Kasumi-1 (cell line): Measurements from ENCODE around the gene DLL4.

Experiments used
- DNase-seq, 2 experiments: peaks; one replicate each; lab custom pipeline; 2025; lab: John Stamatoyannopoulos, UW

DLL4 gene

DNA sequence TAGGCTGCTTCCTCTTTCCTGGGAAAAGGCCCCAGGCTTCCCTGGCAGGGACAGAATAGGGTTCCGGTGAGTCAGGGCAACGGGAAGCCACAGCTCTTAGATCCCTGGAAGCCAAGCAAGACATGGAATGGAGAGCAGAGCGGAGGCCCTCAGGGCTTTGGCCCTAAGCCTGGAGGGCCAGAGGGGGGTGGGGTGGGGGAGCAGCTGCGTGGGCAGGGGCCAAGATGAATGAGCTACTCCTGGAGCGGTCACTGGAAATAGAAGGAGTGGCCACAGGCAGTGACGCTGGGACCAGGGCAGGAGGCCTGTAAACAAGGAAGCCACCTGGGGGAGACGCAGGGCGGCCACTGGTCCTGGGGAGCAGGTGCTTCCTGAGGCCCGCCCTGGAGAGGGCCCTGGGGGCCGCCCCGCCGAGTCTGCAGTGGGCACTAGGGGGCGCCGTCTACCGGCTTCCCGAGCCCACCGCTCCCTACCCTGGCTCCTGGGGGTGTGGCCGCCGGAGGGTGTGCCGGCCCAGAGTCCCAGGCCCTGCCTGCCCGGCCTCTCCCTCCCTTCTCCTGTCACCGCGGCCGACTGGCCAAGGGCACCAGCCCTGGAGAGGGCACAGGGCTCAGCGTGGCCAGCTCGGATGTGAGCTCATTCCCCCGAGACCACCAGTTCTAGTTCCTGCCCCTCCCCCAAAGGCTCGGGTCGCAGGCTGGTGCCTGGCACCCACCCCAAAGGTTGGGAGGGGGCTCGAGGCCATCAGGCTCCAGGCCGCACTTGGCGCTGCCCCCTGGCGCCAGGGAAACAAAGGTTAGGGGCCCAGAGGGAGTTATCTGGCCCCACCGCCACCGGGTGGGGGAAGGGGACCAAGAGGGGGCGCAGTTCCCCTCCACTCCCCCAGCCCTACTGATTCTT is 22.8 kb upstream of the DLL4 start:
- DNase-seq: peak; percentile 73 to 81

DNA sequence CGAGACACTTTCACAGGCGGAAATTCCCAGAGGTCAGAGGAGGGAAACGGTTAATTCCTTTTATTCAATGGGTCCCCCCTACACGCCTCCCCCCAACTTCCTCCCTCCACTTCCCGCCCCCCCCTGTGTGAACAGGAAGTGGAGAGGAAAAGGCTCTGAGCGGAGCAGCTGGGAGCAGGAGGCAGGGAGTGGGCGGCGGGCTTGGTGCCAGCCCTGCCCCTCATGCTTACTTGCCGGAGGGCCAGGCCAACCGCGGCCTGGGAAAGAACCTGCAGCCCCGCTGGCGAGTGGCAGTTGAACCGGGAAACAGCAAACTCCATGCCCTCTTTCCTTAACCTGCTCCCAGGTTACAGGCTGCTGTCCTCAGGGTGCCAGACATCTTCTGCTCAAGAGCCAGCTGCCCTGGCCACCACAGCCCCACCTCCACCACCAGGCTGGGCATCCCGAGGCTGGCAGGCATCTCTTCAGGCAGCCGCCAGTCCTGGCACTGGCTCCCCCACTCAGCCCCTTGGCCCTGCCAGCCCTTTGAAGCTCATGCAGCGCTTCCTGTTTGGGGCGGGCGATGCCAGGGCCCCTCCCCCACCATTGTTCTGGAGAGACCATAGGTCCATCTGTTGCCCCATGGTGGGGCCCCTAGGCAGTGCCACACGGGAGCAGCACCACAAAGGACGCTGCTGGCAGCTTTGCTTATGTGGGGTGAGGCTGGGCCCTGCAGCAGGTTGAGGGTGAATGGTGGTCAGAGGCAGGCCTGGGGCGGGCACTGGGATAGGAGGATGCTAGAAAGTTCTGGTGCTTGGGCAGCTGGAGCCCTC is 21.9 kb upstream of the DLL4 start:
- peak; percentile 38 to 51 for DNase-seq

DNA sequence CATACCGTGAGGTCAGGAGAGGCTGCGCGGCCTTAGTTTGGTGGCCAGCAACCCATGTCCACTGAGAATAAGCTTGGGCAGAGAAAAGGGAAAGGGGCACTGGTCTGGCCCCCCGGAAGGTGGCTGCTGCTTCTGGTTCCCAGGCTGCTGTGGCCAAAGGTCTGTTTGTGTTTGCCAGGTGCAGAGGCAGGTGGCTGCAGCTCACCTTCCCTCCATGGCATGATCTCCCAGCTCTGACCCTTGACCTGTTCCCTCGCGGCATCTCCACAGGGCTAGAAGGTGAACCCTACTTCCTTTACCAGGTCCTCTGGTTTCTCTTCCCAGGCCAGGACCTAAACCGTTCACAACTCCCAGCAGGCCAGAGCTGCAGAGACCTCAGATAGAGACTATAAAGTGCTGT is 21.0 kb upstream of the DLL4 start:
- DNase-seq: no peak

DNA sequence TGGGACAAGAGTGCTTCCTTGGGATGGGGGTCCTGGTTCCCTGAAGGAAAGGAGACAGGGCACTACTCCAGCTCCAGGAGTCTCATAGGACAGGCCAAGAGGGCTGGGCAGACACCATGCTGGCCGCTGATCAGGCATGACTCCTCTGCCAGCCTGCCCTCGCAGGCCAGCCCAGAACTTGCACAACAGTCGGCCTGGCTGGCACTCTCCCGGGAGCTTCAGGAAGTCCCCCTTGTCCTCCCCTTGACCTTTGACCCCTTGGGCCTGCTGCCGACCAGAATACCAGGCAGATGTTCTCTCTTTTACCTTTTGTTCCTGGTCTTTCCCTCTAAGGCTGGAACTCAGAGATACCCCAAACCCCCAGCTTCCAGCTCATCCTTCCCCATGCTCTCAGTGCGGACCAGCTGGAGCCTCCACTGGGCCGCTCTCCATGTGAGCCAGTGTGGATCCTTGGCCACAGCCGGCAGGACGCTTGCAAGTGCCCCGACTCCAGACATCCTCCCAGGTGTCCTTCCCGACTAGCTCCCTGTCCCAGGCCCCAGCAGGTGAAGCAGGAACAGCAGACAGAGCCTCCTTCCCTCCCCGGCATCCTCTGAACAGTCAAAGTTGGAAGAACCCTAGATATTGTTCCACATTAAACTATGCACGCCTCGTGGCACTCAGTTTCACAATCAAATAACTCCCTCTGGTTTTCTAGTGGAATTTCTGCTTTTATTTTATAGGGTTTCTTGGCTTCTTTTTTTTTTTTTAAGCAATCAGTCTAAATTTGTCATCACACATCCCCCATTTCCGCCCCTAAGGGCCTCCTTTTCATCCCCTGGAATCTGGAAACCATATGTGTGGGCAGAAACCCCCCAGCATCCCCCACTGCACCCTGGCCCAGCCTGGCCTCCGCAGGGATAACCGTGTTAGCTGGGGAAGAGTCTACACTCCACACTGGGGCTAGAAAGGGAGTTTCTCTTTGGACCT is 19.2 kb upstream of the DLL4 start:
- DNase-seq: peak in 1 of 2 experiments; percentile 41

DNA sequence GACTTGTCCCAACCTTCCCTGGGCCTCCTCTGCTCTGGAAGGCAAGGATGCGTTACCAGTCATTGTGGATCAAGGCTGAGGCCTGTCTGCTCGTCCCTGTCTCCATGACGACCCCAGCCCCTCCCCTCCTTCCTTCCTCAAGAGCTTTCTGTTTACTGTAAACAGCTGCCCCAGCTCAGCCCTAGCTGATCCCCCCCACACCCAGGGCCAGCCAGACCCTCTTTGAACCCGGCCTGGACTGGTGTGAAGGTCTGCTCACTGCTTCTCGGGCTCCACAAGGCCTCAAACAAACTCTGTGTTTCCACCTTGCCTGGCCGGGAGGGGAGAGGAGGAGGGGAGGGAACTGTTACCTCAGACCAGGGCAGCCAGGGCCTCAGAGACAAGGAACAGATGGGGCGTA is 18.0 kb upstream of the DLL4 start:
- no peak for DNase-seq

DNA sequence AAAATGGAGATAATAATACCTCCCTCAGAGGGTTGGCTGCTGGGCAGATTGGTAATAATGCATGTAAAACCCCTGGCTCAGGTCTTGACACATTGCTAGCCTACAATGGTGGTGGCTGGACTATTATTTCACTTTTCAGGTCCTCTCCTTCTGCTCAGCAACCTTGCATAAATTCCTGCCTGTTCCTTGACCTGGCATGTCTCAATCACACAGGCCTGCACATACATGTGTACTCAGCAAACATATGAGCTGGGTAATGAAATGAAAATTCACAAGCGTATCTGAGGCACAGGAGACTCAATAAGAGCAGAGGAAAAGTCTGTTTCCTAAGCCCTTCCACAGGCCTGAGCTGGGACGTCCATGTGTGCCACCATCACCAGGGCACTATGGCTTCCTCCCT is 17.4 kb upstream of the DLL4 start:
- no peak for DNase-seq

DNA sequence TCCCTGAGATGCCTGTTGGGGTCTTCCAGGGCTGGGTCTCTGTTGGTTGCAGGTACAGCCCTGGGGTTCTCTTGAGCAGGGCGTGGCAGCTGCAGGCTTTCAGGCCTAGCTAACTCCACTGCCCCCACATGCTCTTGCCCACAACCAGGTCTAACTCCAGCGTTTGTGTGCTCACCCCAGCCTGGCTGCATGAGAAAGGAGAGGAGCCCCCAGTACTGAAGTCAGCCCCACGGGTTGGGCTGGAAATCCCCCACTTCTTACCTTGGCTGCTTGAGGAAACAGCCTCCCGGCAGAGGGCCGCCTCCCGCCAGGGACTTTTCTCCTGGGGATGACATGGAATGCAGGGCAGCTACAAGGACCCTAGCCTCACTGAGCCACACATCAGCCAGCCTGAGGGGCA is 16.7 kb upstream of the DLL4 start:
- no peak for DNase-seq

DNA sequence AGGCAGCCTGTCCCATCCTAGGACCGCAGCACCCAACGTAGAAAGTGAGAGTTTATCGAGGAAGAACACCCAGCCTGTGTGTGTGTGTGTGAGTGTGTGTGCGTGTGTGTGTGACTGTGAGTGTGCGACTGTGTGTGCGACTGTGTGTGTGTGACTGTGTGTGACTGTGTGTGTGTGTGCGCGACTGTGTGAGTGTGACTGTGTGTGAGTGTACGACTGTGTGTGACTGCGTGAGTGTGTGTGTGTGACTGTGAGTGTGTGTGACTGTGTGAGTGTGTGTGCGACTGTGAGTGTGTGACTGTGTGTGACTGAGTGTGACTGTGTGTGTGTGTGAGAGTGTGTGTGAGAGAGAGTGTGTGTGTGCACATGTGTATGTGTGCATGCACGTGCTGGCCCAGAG is 15.1 kb upstream of the DLL4 start:
- no peak for DNase-seq

DNA sequence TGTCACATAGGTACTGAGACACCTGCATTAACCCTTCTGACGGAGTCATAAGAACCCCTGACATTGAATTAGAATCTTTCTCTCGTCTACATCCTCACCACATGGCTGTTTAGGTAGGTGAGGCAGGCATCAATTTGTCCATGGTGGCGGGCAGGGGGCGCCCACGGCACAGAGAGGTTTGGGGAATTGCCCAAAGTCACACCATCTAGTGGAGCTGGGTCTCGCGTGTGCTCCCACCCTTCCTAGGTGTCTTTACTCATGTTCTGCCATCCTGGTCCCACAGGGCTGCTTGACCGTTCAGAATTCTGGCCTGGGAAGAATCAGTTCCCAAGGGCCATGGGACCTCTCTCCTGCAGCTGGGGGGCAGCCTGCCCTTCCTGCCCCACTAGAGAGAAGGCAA is 14.7 kb upstream of the DLL4 start:
- no peak for DNase-seq

DNA sequence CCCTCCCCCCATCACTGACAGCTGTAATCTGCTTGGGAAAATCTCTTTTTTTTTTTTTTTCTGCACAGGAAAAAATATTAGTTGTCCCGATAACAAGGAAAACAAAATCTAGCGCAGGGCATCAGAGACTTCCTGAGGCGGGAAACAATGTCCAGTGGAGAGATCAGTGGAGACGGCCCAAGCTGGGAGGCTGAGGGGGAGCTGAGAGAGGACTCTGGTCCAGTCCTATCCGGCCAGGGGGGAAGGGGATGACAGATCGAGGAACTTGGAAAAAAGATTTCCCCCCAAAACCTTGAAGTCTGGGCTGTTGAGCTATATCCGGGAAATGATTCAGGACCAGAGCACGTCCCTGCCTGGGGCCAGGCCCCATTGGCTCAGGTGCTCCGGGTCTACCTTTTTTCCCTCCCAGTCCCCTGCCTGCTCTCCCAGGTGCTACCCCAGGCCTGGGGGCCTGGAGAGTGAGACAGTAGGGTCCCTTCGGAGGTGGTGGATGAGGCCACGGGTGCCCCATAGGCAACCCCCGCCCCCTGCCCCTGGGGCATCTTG is 14.0 kb upstream of the DLL4 start:
- DNase-seq: no peak

DNA sequence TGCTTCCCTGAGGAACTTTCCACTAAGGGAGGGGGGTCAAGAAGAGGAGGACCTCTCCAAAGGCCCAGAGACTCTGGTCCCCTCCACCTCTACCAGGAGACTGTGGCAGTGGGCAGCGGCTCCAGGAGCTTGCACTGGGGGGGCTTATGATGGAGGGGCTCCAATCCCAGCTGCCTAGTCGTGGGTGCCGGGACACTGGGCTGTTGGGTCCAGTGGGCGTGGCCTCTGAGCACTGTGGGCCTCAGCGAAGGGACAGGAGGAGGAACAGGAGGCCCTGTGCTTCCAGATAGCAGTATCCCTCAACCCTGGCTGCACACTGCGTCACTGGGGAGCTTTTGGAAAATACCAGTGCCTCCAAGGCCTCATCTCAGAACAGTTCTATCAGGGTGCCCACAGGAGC is 13.5 kb upstream of the DLL4 start:
- no peak for DNase-seq

DNA sequence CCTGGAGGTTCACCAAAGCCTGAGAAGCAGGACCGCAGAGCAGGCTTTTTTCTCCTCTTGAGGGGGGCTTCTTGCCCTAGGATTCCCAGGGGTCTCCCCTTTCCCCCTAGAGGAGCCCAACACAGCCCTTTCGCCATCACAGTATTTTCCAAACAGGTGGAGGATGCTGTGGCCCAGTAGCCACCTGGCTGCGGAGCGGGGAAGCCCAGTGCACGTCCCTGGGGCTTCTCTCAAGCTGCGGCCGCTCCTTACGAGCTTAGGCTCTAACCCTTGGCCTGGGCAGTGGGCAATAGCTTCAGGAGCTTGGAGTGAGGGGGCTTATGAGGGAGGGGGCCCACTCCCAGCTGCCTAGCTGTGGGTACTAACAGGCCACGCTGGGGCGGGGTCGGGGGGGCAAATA is 11.6 kb upstream of the DLL4 start:
- DNase-seq: no peak

DNA sequence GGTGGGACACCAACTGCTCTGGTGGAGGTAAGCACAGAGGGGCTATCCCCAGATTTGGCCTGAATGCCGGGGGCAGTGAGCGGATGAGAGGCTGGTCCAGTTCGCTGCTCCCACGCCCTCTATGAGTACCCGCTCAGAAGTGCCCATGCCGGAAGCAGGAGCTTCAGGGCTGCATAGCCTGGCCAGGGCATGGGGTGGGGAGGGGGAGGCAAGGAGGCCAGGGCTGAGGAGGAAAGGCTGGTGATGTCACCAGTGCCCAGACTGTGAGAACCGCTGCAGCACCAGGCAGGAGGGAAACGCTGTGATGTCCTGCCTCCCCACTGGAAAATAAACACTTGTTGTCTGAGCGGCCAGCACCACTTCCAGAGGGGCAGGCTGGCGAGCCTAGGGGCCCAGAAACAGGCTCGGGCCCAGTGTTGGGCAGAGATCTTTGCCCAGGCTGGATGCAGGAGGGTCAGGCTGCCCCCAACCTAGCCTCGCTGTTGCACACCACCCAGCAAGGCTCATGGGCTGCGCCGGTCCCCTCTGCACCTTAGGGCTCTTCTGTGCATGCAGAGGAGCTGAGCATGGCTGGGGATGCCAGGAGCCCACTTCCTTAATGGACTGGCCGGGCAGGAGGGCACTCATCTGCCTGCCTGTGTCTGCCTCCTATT is 10.9 kb upstream of the DLL4 start:
- no peak for DNase-seq

DNA sequence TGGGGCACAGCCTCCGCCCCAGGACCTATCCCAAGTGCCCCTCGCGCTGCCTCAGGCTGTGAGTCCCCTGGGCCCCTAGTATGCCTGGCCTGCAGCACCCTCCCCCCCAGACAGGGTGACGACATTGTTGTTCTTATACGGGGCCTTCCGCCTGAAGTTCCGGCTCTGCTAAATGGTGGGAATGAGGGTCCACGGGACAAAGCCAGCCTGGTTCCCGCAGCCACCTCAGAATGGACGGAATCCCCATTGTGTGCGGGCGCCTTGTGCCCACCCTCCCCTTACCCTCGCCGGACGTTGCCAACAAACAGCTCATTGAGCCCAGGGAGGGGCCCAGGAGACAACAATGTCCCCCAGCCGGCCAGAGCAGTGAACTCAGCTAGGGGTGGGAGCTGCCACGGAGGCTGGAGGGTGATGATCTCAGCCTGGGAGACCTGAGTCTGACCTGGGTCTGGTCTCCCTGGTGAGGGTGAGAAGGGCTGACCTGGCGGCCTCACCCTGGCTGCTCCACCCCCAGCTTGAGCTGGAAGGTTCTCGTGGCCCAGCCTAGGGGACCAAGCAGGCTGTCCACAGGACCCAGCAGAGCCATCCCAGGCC is 10.2 kb upstream of the DLL4 start:
- no peak for DNase-seq

DNA sequence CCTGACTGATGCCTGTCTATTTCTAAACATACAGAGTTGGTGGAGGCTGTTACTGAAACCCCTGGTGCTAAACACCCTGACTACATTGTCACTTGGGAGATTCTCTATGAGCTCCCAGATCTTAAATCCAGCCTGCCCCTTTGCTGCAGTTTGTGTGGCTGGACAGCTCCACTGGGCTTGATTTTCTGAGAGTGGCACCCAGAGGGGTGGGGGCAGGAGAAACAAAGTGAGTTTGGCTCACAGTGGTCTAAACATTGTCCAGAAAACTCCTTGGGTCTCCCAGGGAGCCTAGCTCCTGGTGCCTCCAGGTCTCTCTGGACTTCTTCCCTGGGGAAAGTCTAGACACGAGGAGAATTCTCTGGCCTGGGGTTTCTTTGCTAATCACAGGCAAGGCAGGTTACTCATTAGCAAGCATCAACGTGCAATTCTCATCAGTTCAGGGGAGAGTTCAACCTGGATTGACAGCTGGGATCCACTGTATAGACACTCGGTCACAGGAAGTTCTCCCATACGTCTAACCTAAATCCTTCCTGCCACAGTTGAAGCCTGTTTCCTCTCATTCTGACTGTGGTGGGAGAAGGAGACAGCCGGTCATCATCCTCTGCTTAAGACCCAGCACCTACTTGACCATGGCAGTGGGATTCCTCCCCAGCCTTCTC is 7.1 kb upstream of the DLL4 start:
- no peak for DNase-seq

DNA sequence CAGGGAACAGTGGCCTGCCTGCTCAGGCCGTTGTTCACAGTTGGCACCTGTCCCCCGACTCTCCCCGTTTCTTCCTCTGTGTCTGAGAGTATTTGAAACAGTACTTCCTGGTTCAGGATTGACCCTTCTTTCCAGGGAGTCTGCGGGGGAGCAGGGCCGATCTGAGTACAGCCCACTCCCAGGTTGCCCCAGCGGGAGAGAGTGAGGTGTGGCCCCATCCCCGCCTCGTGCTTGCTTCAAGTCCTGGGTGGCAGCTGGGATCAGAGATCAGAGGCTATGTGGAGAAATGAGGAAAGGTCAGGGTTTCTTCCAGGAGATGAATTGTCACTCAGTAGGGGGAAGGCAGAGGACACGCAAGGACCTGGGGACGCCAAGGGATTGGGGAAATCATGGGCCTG is 6.5 kb upstream of the DLL4 start:
- no peak for DNase-seq

DNA sequence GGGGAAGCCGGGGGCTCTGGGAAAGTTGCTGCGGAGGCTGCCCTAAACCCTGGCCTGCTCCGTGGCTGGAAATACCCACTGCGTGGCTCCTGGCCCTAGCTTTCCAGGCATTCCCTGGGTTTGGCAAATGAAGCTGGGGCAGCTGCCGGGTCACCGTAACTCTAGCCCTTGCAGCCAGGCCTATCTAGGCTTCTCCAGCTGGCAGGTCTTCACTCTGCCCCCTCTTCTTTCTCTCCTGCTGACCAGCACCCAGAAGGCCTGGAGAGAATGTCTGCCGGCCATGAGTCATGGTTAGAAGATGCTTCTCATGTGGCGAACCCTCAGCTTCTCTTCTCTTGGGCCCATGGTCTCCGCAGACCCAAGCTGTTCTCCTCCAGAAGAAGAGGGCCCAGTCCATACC is 5.6 kb upstream of the DLL4 start:
- no peak for DNase-seq

DNA sequence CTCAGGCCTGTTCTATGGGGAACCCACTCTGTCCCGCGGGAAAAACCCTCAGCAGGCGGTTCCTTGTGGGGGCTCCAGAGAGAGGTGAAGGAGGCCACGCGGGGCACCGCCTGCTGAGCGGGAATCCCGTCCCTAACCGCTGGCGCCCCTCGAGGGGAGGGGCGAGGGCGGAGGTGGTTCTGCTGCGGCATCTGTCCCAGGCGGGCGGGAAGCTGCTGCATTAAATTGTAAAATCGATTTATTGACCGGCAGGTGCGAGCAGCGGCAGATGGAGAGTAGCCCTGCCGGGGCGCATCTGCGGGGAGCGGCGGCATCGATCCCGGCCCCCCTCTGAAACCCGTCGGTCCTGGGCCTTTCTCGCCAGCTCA is 3.7 kb upstream of the DLL4 start:
- DNase-seq: no peak

DNA sequence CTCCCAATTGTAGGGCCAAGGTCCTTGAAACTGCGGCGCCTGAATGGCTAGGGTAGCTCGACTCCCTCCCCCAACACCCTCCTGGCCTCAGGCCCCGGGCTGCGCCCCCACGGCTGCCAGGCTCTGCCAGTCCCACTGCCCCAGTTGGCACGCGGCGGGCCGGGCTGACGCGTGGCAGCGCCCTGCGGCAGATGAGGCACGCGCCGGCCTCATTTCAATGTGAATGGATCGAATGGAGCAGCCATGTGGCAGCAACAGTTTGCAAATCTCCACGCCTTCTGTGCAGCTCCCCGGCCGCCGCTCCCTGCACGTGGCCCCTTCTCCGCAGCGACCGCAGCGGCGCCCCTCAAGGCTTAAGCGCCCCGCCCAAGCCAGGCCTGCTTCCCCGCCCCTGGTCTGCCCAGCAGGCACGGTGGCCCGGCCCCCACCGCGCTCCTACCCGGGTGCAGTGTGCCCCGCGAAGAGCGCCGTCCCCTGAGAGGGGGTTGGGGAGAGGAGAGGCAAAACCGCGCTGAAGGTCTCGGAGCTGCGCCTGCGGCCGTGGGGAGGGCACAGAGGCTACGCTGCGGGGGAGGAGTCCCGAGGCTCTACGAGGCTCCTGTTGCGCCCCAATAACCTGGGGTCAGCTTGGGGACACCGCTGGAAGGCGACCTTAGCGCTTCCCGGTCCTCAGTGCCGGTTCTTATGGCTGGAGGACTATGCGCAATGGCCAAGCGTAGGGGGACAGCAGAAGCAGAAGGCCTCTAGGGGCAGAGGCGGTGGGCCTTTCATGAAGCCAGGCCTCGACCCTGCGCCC is 3.1 kb upstream of the DLL4 start:
- peak in 1 of 2 experiments; percentile 28 for DNase-seq
